ENCODE results near the gene MARK3. TPM values are rescaled to one million over a fixed set of nuclear protein-coding genes. Genes with fewer than 3 reads are reported as not detected.
A peak's percentile ranks its signal among the peaks of the same experiment; 100 is the strongest.
"Not testable (repeated sequence)": the region's sequence is repeated elsewhere in the genome, so short reads cannot be mapped to it uniquely, and the experiment has no call there.

Gene MARK3
- total RNA-seq, 1 experiment from 2014 or later = 43.0 TPM

GRCh38 chr14:103510724-103511693 lies 125.8 kb downstream of the MARK3 start:
- DNase-seq (ENCODE audit: low spot score) = no peak

GRCh38 chr14:103512180-103512579 lies 127.0 kb downstream of the MARK3 start:
- DNase-seq (ENCODE audit: low spot score) = not testable (repeated sequence)

- no peak for DNase-seq (ENCODE audit: low spot score)
These were observed 127.7 kb downstream of the MARK3 start for GRCh38 chr14:103512701-103513611.

GRCh38 chr14:103514596-103515421 lies 129.6 kb downstream of the MARK3 start:
- DNase-seq (ENCODE audit: low spot score) = no peak

DNA sequence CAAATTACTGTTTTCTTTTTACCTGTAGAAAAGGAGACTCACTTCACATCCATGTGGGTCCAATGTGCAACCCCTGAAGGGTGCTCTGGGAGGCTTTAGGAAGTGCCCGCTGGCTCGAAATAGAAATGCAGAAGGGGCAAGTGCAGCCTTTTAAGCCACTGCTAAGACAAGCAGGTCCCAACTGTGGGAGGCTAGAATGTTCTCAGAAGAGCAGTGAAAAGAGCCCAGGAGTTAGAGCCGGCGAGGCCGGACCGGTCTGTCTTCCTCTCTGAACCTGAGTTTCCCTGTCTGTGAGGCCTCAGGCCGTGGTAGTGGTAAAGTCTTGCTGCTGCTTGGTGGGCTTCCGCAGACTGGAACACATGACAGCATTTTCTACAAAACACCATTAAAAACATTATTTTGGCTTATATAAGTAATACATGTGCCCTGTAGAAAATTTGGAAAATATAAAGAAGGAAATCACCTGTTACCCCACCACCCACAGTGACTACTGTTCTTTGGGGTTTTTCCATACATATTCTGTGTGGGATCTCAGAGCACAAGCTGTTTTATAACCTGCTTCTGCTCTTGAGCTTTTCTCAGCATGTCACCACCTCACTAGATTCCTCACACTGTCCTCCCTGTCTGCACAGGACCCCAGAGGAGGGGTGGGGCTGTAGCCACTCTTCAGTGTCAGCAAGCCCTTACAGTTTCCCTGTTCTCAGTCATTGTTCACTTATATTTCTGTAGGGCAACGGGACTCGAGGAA lies 131.4 kb downstream of the MARK3 start:
- no peak for DNase-seq (ENCODE audit: low spot score)

DNA sequence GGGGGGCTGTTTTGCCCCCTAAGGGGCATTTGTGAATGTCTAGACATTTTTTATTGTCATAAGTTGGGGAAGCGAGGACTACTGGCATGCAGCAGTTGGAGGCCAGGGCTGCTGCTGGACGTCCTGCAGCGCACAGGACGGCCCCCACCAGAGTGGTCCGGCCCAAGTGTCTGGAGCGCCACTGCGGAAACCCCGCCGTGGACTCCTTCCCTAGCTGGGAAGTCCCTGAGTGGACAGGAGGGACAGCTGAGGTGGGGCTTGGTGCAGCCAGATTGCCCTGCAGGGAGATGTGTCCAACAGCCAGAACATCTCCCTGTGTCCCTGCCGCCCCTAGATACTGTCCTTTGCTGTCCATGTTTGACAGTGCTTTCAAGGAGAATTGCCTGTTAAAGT lies 132.0 kb downstream of the MARK3 start:
- DNase-seq (ENCODE audit: low spot score) = no peak

GRCh38 chr14:103517721-103518421 lies 132.7 kb downstream of the MARK3 start:
- DNase-seq (ENCODE audit: low spot score) = no peak

GRCh38 chr14:103518422-103519042 lies 133.3 kb downstream of the MARK3 start:
- DNase-seq (ENCODE audit: low spot score) = peak; percentile 59

- no peak for DNase-seq (ENCODE audit: low spot score)
These were observed 134.0 kb downstream of the MARK3 start for GRCh38 chr14:103519043-103519836.

DNA sequence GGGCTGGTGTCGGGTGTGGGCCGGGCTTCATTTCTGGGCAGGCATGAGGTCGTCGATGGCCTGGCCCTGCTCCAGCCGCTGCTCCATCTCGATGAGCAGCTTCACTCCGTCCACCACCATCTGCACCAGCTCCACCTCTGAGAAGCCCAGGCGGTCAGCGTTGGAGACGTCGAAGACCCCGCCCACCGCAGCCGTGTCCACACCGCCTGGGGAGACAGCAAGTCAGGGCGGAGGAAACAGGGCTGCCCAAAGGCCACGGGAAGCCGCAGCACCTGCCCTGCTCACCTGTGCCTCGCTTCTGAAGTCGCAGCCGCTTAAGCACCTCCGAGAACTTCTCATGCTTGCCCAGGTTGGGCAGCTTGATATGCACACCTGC lies 134.6 kb downstream of the MARK3 start:
- DNase-seq (ENCODE audit: low spot score) = no peak

DNA sequence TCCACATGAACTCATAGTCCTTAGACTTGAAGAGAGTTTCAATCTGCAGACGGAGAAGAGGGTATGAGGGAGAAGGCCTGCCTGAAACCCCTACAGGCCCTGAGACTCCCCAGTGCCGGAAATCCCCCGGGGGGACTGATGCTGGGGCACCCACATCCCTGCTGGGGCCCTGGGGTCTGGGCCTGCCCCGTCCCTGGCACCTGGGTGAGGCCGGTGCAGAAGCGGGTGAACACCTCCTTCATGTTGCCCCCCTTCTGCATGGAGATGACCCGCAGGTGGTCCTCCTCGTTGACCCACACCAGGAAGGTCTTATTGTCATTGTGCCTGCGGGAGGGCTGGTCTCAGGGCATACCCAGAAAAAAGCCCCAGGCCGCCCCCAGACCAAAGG lies 135.0 kb downstream of the MARK3 start:
- DNase-seq (ENCODE audit: low spot score) = no peak

- peak; percentile 60 for DNase-seq (ENCODE audit: low spot score)
These were observed 135.6 kb downstream of the MARK3 start for GRCh38 chr14:103520657-103521437.

DNA sequence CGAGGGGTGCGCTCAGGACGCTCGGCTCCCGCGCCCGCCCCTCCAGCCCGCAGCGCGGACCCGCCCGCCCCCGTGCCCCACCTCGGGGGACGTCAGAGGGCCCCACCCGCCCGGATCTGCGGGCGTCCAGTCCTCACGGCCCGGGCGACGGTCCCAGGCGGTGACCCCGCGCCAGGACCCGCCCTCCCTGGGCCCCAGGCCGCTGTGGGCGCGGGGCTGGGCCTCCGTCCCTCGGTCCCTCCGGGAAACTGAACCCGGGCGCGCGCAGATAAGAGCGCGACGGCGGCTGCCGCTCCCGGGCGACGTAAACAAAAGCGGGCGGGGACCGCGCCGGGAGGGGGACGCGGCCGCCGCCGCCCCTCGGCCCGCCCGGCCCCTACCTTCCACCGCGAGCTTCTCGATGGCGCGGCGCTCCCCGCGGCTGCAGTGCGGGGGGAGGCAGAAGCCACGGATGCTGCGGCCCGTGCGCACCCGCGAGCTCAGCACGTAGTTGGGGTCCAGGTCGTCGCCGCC lies 136.3 kb downstream of the MARK3 start:
- no peak for DNase-seq (ENCODE audit: low spot score)

DNA sequence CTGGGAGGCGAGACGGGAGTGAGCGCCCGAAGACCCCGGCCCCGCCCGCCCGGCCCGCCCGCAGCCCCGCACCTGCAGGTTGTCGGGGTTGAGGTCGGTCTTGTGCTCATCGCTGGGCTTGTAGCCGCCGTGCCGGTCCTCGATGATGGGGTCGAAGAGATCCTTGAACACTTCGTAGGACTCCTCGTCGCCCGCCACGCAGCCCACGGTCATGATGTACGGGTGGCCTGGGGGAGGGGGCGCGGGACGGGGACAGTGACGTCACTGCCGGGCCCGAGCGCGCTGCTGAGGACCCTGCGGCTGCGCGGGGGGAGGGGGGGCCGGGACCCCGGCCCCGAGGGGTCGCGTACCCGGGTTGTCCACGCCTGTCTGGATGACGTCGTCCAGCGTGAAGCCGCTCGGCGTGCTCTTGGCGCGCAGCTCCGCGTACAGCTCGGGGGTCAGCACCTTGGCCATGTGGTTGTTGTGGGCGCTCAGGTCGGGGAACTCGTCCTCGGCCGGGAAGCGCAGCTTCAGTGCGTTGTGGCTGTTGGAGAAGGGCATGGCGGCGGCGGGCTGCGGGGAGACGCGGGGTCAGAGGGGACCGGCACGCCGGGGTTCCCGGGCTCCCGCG lies 136.8 kb downstream of the MARK3 start:
- no peak for DNase-seq (ENCODE audit: low spot score)

DNA sequence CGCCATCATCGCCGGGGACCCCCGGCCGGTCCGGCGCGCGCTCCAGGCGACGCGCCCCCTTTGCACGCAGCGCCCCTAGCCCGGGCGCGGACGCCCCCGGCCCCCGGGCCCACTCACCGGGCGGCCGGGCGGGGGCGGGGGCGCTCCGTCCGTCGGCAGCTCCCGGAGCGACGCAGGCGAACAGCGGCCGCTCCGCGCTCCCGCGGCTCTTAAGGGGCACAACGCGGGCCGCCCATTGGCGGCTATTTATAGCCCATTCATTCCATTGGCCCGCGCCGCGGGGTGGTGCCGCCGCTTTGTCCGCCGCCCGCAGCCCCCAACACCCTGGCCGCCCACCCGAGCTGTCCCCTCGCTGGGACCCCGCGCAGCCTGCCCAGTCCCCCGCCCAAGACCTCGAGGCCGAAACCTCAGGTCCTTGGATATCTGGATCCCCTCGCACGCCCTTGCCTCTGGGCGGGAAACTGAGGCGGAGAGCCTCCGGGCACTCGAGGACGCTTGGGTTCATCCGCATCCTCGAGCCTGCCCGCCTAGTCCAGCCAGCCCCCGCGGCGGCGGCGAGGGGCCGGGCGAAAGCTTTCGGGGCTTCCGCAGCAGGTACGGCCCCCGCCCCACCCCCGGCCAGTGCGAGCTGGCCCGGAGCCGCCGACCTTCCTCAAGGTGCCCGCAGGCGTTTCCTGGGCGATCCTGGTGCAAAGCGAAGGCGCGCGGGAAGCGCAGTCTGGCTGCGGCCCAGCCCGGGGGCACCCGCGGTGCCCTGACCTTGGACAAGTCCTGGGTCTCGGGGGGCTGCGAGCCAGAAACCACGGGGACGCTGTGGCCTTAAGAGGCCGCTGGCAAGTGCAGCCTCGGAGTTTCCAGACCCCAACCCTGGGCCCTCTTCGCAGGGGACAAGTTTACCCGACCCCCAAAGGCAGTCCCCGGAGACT lies 137.7 kb downstream of the MARK3 start, which contains the start of gene CKB:
CKB (minus strand) TSS at position 182 of the 926 bp plus-strand sequence. CDS start 337 bp downstream, outside the sequence.
- DNase-seq (ENCODE audit: low spot score) = no peak

DNA sequence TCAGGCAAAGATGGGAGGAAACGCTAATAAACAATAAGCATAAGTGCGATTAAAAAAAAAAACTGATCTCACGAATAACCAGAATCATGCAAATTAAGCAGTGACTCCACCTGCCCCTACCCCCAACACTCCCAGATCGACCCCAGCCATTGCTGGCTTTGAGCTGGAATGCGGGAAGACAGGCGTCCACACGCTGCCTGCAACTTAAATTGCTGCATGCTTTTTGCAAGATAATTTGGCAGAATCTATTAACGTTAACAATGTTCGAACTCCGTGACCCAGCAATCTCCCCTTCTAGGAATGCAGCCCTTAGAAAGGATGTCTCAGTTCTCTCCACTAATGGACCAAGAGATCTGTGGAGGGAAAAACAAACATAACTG lies 138.3 kb downstream of the MARK3 start:
- no peak for DNase-seq (ENCODE audit: low spot score)
